Hematopoietic multipotent progenitor cell treated with erythropoietin and hydrocortisone succinate and interleukin-3 and kit ligand, for 8 days (in vitro differentiated cells): ENCODE results near the gene ANP32A.
"Not testable (repeated sequence)": the region's sequence is repeated elsewhere in the genome, so short reads cannot be mapped to it uniquely, and the experiment has no call there.

Experiments used
- DNase-seq: peaks from one replicate; pipeline ENCODE4 v3.0.0-alpha.2; 2015

The ANP32A gene

GRCh38 chr15:68820295-68821189, at the start of gene ANP32A:
ANP32A (minus strand) TSS chr15:68820895; CDS start chr15:68820751, 144 bp downstream.
- peak; percentile 93 for DNase-seq

GRCh38 chr15:68868296-68868695, 47.6 kb upstream of the ANP32A start:
- no peak for DNase-seq

DNA sequence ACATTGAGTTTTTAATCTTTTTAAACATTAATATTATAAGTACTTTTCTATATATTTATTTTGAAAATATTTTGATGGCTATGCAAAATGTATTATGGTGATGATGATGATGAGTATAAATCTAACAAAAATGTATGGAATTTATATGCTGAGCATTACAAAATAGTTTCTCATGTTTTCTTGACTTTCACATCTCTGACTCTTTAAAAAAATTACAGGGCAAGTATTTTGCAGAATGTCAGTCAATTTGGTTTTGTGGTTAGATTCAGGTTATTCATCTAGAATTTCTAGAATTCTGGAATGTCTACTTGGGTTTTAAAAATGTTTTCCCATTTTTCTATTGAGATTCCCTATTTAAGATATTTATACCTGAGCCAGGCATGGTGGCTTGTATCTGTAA, 41.7 kb upstream of the ANP32A start:
- DNase-seq, result no peak

- DNase-seq, result not testable (repeated sequence)
These were observed 38.0 kb upstream of the ANP32A start for GRCh38 chr15:68858666-68859065.

- DNase-seq, result not testable (repeated sequence)
These were observed 36.7 kb upstream of the ANP32A start for GRCh38 chr15:68857443-68857842.

DNA sequence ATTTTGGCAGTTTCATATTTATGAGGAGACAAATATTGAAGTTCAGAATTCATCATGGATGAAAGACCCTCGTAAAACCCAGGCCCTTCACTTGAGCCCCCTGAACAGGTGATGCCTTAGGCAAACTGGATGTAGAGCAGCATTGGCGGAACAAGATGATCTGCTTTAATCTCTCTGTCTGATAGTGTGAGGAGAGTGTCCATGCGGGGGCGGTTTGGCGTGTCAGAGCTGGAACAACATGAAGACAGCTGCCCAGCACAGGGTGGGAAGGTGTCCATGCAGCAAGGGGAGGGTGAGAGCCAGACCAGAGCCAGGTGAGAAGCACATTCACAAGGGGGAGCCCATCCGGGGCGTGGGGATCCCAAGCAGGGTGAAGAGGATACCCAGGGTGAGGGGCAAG, 31.8 kb upstream of the ANP32A start:
- no peak for DNase-seq

DNA sequence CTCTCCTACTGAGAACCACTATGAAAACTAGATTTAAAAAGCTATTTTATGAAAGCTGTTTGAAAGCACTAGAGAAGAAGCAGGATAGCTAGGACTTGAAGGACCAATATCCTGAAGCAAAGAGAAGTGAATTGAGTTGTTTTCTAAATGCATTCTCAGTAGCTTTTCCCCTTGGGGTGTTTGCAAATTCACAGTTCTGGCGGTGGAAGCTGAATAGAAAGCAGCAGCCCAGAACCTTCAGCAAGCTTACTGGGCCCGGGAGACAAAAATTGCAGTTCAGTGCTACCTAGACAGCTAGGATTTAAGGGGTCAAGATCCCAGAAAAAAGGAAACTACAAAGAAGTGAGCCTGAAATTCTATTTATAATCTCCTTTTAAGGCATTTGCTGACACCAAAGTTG, 31.3 kb upstream of the ANP32A start:
- no peak for DNase-seq

DNA sequence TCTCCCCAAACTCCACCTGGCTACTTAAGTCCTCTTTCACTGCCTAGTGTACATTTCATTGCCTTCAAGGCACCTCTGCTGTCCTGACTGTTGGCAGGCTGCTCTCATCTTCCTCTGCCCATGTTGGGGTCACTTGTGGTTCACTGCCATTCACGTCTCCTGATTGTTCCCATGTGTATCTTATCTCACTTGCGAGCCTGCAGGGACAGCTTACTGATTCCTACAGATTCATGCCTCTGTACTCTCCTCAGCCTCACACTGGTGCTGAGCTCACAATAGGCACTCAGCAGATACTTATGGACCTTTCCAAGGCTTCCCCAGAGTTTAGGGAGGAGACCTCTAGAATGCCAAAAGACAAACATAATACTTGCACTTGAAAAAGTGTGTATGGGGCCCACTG, 28.8 kb upstream of the ANP32A start:
- DNase-seq, result no peak

DNA sequence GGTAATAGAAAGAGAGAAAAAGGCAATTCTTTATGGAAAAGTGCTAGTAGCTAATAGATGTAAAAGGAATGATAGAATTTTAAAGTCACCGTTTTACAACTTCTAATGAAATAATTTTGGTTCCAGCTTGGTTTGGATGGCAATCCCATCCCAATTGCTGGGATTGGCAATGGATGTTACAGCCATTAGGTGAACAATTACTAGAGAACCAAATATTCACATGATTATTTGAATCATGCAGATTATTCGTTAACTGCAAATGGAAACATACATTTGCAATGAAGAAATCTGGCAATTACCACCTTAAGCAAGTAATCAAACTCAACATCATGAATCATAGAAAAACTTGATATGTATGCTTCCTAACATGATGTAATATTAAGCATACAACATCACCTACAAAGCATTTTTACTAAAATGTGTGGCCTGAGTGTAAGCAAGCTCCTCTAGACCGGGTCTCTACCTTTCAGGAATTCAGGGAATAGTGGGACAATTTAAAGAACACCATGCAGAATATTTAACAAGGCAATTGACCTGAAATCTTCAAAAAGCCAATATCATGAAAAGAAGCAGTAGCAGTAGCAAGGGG, 26.2 kb upstream of the ANP32A start:
- no peak for DNase-seq

- DNase-seq, result no peak
These were observed 24.3 kb upstream of the ANP32A start for GRCh38 chr15:68844856-68845550.

- DNase-seq, result no peak
These were observed 23.0 kb upstream of the ANP32A start for GRCh38 chr15:68843425-68844311.

GRCh38 chr15:68842958-68843357, 22.3 kb upstream of the ANP32A start:
- no peak for DNase-seq

GRCh38 chr15:68834346-68834745, 13.7 kb upstream of the ANP32A start:
- DNase-seq, result no peak

- no peak for DNase-seq
These were observed 13.1 kb upstream of the ANP32A start for GRCh38 chr15:68833700-68834331.

DNA sequence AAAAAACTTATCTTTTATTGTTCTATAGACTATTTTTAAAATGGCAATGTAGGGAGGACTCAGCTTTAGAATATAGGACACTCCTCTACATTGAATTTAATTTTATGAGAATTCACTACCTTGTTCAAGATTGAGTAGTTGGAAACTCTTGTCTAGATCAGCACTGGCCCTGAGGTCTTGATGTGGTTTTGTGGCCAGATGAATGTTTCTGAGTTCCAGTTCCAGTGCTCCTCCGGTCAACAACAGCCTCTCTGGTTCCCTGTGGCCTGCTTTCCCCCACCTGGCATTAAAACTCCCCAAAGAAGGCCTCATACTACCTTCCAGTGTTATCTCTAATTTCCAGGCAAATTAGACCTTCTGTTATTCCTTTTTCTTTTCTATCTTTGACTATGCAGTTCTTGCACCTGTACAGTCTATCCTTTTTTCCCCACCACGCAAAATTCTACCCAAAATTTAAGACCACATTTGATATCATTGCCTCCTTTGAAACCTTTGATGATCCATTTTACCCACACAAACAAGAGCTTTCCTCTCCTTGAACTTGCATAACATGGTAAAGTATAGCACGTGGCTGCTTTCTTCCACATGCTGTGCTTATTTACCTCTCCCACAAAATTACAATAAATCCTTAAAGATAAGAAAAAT, 9.6 kb upstream of the ANP32A start:
- no peak for DNase-seq

DNA sequence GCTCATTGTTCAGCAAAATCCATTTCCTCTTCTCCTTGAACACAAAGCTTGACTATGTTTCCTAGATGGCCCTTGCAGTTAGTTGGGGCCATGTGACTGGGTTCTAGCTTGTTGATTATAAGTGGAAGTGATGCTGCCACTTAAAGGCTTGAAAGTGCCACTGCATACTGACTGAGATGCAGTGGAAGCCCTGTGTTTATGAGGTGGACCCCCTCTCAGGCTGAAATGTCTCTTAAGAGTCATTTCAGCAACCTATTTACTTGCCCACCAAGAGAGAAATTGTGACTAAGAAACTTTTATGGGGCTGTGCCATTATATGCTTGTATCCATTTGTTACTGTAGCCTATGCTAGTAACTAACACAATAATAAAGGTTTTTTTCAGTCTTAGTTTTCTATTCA, 8.4 kb upstream of the ANP32A start:
- peak; percentile 67 for DNase-seq

DNA sequence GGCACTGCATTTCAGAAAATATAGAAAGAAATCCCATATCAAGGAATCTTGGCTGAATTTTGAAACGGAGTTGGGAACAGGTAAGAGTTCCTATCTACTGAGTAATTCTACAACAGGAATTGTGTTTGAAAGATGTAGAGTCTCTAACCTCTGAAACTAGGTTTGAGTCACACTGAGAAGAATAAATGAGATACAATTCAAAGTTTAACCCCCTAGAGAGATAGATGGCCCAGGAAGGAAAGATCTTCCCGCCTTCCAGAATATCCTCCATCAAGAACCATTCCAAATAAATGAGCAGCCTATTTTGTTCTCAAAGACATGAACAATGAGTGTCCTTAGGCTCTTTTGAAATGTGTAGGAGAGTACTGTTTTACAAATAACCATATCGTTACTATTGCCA, 2.9 kb upstream of the ANP32A start:
- no peak for DNase-seq

DNA sequence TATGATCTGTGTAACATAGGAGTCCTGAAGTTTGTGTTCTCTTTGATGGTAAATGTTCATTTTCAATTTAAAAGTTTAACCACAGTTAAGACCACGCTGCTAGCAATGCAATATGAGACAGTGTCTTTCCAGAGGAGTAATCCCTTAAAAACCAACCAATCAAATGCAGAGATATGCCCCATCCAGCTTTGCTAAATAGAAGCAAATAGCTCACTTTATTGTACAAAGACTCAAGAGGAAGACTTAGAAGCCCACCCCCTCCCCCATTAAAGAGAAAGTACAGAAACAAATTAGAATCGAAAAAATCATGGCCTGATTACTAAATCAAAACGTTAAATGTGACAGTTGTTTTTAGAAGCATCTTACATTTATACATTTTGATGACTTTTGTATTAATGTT, 2.1 kb upstream of the ANP32A start:
- DNase-seq, result peak; percentile 17

DNA sequence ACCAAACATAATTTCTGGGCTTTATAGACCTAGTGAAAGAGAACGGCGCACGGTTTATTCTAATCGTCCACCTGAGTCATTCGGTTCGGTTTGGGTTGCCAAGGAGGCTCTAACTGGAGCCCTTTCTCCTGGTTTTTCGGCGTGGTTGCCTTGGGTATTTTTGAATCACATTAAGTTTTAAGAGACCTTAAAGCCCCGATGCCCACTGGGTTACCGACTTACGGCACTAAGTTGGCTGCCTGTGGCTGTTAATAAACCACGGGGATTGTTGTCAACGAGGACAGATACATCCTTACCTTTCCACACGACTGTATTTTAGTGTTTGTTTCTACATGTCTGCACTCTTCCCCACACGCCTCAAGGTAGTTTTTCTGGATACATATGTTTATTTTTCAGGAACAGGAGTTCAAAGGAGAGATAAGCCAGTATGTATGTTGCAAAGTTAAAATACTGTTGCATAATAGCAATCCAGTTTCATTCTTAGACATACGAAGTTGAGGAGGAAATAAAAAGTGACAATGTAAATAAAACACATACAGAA, 1.2 kb upstream of the ANP32A start:
- DNase-seq, result peak; percentile 41

DNA sequence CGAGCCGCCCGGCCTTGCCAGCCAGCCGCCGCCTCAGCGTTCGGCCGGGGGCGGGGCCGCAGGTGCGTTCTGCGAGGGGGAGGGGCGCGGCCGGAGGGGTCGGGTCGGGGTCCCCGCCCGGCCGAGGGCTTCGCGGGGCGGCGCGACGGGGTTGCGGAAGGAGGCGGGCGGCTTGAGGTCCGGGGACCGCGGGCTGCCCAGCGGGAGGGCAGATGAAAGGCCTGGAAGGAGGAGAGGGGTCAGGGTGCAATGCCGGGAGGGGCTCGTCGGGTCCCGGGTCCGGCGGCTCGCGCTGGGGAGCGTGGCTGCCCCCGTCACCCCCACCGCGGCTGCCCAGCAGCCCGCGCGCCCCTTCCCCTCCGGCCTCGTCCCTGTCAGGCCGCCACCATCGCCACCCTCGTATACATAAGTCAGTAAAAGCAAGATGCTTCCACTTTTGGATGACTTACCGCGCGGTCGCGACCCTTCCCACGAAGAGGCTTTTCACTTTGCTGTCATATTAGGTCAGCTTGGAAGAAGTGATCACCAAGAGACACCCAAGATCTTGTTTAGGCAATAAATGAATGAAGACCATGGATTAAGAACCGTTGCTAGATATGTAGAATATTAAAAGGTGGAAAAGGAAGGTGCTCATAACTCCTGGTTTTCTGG, 620 bp upstream of the ANP32A start:
- peak; percentile 36 for DNase-seq
